Measurements from ENCODE around the gene PNMA6E.

The PNMA6E gene

GRCh38 chrX:153396320-153397195 is 4.6 kb downstream of the PNMA6E start:
- TF ChIP-seq ZNF114 (tag by site-specific recombination; IDR thresholded peaks at IDR 0.05) (no peak), ZNF214 (tag by site-specific recombination; IDR thresholded peaks at IDR 0.05; ENCODE audit: borderline replicate concordance) (no peak), OSR2 (tag by site-specific recombination; IDR thresholded peaks at IDR 0.05) (no peak), ZNF37A (tag by site-specific recombination; IDR thresholded peaks at IDR 0.05) (no peak), ZFP3 (tag by site-specific recombination; IDR thresholded peaks at IDR 0.05; ENCODE audit: low read depth) (no peak)
- TF ChIP-seq, protein P1, sequence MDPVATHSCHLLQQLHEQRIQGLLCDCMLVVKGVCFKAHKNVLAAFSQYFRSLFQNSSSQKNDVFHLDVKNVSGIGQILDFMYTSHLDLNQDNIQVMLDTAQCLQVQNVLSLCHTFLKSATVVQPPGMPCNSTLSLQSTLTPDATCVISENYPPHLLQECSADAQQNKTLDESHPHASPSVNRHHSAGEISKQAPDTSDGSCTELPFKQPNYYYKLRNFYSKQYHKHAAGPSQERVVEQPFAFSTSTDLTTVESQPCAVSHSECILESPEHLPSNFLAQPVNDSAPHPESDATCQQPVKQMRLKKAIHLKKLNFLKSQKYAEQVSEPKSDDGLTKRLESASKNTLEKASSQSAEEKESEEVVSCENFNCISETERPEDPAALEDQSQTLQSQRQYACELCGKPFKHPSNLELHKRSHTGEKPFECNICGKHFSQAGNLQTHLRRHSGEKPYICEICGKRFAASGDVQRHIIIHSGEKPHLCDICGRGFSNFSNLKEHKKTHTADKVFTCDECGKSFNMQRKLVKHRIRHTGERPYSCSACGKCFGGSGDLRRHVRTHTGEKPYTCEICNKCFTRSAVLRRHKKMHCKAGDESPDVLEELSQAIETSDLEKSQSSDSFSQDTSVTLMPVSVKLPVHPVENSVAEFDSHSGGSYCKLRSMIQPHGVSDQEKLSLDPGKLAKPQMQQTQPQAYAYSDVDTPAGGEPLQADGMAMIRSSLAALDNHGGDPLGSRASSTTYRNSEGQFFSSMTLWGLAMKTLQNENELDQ (tag by site-specific recombination; IDR thresholded peaks at IDR 0.05; ENCODE audit: low read depth), result no peak
- ChIA-PET CTCF (interaction anchor here (0.6 kb wide), 1 partner anchor 1396 kb away, joined by 3 read pairs; no protein-coding TSS in a partner anchor), POLR2A (no interaction called here)
- H3K36me3 ChIP-seq (ENCODE audit: control insufficient read depth in 2 of 2, insufficient read depth in 1 of 2, low read length in 2 of 2), result no peaks in the 10 kb centered on the region
- H3K4me3 ChIP-seq (ENCODE audit: low read depth, low read length), result no peak overlapping the region
- no peak overlapping the region for H3K27ac ChIP-seq (ENCODE audit: extremely low read depth, low read depth, low read length)
- H3K4me1 ChIP-seq (ENCODE audit: control insufficient read depth, insufficient read depth, low read length), result no peaks in the 10 kb centered on the region
- no peaks in the 10 kb centered on the region for H3K9me3 ChIP-seq (ENCODE audit: control insufficient read depth, insufficient read depth, low read depth, low read length)

DNA sequence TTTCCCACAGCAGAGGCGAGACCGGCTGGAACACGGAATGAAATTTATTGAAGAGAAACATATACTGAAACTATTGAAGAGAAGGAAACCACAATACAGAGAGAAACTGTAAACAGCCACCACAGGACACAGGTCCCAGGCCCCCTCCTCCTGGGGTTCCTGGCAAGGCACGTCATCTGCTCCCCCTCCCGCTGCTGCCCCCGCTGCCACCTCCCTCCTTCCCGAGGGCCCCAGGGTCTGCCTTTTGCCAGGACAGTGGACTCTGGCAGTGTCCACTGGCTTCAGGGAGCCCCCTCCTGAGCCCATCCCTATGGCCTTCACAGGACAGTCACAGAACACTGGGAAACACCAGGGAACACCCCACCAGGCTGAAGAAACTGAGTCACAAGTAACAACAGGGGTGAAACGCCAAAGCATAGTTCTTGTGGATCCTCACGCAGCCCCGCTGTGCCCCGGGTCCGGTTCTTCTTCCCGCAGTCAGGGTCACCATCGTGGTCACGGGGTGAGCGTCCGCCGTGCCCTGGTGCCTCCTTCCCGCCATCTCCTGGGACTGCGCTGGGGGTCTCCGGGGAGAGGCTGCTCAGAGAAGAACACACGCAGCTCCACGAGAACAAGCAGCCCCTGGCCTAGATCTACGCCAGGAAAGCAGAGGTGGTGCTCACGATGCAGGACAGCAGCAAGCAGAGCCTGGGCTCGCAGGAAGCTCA is 5.4 kb downstream of the PNMA6E start:
- no peaks in the 10 kb centered on the region for H3K4me1 ChIP-seq (ENCODE audit: control insufficient read depth, insufficient read depth, low read length)
- no peaks in the 10 kb centered on the region for H3K36me3 ChIP-seq (ENCODE audit: control insufficient read depth in 2 of 2, insufficient read depth in 1 of 2, low read length in 2 of 2)
- no peak overlapping the region for H3K27ac ChIP-seq (ENCODE audit: extremely low read depth, low read depth, low read length)
- no peaks in the 10 kb centered on the region for H3K9me3 ChIP-seq (ENCODE audit: control insufficient read depth, insufficient read depth, low read depth, low read length)
- ChIA-PET CTCF (no interaction called here), POLR2A (no interaction called here)
- no peak for TF ChIP-seq OSR2 (tag by site-specific recombination; IDR thresholded peaks at IDR 0.05)
- no peak for TF ChIP-seq ZNF140 (tag by site-specific recombination; IDR thresholded peaks at IDR 0.05)
- no peak for TF ChIP-seq KLF10 (tag by site-specific recombination; IDR thresholded peaks at IDR 0.05)
- TF ChIP-seq OVOL3 (tag by site-specific recombination; IDR thresholded peaks at IDR 0.05), result no peak
- no peak for TF ChIP-seq ZSCAN18 (tag by site-specific recombination; IDR thresholded peaks at IDR 0.05)
- no peak for TF ChIP-seq ZSCAN23 (tag by site-specific recombination; IDR thresholded peaks at IDR 0.05)
- TF ChIP-seq ZNF26 (tag by site-specific recombination; IDR thresholded peaks at IDR 0.05), result no peak
- TF ChIP-seq ZNF704 (tag by site-specific recombination; IDR thresholded peaks at IDR 0.05), result no peak
- no peak for TF ChIP-seq ZNF341 (tag by site-specific recombination; IDR thresholded peaks at IDR 0.05; ENCODE audit: low read depth)
- TF ChIP-seq, protein P2, sequence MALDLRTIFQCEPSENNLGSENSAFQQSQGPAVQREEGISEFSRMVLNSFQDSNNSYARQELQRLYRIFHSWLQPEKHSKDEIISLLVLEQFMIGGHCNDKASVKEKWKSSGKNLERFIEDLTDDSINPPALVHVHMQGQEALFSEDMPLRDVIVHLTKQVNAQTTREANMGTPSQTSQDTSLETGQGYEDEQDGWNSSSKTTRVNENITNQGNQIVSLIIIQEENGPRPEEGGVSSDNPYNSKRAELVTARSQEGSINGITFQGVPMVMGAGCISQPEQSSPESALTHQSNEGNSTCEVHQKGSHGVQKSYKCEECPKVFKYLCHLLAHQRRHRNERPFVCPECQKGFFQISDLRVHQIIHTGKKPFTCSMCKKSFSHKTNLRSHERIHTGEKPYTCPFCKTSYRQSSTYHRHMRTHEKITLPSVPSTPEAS (tag by site-specific recombination; IDR thresholded peaks at IDR 0.05), result no peak
- no peak for TF ChIP-seq ZNF555 (tag by site-specific recombination; conservative IDR thresholded peaks at IDR 0.05)
- H3K4me3 ChIP-seq (ENCODE audit: low read depth, low read length), result no peak overlapping the region

All from HEK293 (cell line).